Measurements from ENCODE around the gene HELZ2. TPM values are rescaled to one million over a fixed set of nuclear protein-coding genes. Genes with fewer than 3 reads are reported as not detected.

Gene HELZ2
- total RNA-seq, 2 experiments from 2014 or later: 6.5 to 8.3 TPM

GRCh38 chr20:63544241-63544957 is 29.6 kb downstream of the HELZ2 start:
- Histone ChIP-seq H3K9me2 (ENCODE audit: insufficient read depth, low read length) (no peaks in the 10 kb centered on the region), H4K20me1 (ENCODE audit: insufficient read depth, low read length) (no peaks in the 10 kb centered on the region), H3K4me1 (ENCODE audit: insufficient read depth, low read length, poor library complexity, severe bottlenecking) (peaks cover 34% of the 10 kb centered on the region), H2AFZ (ENCODE audit: low read length) (no peak overlapping the region), H3K4me3 (ENCODE audit: low read depth, low read length, poor library complexity, severe bottlenecking) (no peak overlapping the region), H3K79me2 (ENCODE audit: insufficient read depth, low read depth, low read length) (no peaks in the 10 kb centered on the region), H3K27ac (ENCODE audit: low read depth, low read length, poor library complexity, severe bottlenecking) (no peak overlapping the region), H3K9me3 (ENCODE audit: low read length) (no peaks in the 10 kb centered on the region), H3K36me3 (ENCODE audit: insufficient read depth, low read length) (no peaks in the 10 kb centered on the region), H3K4me2 (ENCODE audit: low read length) (no peak overlapping the region)
- DNase-seq (ENCODE audit: low spot score): no peak
- TF ChIP-seq, protein P1, sequence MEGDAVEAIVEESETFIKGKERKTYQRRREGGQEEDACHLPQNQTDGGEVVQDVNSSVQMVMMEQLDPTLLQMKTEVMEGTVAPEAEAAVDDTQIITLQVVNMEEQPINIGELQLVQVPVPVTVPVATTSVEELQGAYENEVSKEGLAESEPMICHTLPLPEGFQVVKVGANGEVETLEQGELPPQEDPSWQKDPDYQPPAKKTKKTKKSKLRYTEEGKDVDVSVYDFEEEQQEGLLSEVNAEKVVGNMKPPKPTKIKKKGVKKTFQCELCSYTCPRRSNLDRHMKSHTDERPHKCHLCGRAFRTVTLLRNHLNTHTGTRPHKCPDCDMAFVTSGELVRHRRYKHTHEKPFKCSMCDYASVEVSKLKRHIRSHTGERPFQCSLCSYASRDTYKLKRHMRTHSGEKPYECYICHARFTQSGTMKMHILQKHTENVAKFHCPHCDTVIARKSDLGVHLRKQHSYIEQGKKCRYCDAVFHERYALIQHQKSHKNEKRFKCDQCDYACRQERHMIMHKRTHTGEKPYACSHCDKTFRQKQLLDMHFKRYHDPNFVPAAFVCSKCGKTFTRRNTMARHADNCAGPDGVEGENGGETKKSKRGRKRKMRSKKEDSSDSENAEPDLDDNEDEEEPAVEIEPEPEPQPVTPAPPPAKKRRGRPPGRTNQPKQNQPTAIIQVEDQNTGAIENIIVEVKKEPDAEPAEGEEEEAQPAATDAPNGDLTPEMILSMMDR (conservative IDR thresholded peaks at IDR 0.05; ENCODE audit: low read length): no peak
- no peak for TF ChIP-seq EZH2phosphoT487 (IDR thresholded peaks at IDR 0.05; ENCODE audit: borderline replicate concordance, low read depth, low read length)
- ChIA-PET CTCF (ENCODE audit: unreplicated experiment) (interaction anchor here (0.6 kb wide), 1 partner anchor 303 kb away, joined by 4 read pairs; no protein-coding TSS in a partner anchor), POLR2A (interaction anchor here (1.6 kb wide), 1 partner anchor 97 kb away, joined by 4 read pairs; no protein-coding TSS in a partner anchor)
- no TSS peak for BruUV-seq (replicated peaks)
- intact Hi-C loops (cut with micrococcal nuclease; ENCODE audit: unreplicated experiment): no loop called here

DNA sequence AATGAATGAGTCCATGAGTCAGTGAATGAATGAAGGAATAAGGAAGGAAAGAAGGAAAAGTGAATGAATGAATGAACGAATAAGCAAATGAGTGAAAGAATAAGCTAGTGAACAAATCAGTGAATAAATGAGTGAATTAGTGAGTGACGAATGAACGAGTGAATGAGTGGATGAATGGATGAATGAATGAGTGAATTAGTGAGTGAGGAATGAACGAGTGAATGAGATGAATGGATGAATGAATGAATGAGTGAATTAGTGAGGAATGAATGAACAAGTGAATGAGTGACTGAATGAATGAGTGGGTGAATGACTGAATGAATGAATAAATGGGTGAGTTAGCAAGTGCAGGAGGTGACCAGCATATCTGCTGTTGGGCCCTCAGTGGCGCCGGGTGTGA is 30.3 kb downstream of the HELZ2 start:
- no peaks in the 10 kb centered on the region for H3K36me3 ChIP-seq (ENCODE audit: insufficient read depth, low read length)
- peaks cover 35% of the 10 kb centered on the region for H3K4me1 ChIP-seq (ENCODE audit: insufficient read depth, low read length, poor library complexity, severe bottlenecking)
- no peak overlapping the region for H2AFZ ChIP-seq (ENCODE audit: low read length)
- no peaks in the 10 kb centered on the region for H4K20me1 ChIP-seq (ENCODE audit: insufficient read depth, low read length)
- no peak overlapping the region for H3K4me2 ChIP-seq (ENCODE audit: low read length)
- CTCF ChIA-PET (ENCODE audit: unreplicated experiment): interaction anchor here (0.6 kb wide), 1 partner anchor 303 kb away, joined by 4 read pairs; no protein-coding TSS in a partner anchor
- no peaks in the 10 kb centered on the region for H3K9me2 ChIP-seq (ENCODE audit: insufficient read depth, low read length)
- H3K9me3 ChIP-seq (ENCODE audit: low read length): no peaks in the 10 kb centered on the region
- no TSS peak for BruUV-seq (replicated peaks)
- intact Hi-C loops (cut with micrococcal nuclease; ENCODE audit: unreplicated experiment): no loop called here
- H3K27ac ChIP-seq (ENCODE audit: low read depth, low read length, poor library complexity, severe bottlenecking): no peak overlapping the region
- no peak for TF ChIP-seq EZH2phosphoT487 (IDR thresholded peaks at IDR 0.05; ENCODE audit: borderline replicate concordance, low read depth, low read length)
- TF ChIP-seq, protein P1 (conservative IDR thresholded peaks at IDR 0.05; ENCODE audit: low read length): no peak
- H3K79me2 ChIP-seq (ENCODE audit: insufficient read depth, low read depth, low read length): no peaks in the 10 kb centered on the region
- no peak overlapping the region for H3K4me3 ChIP-seq (ENCODE audit: low read depth, low read length, poor library complexity, severe bottlenecking)
- POLR2A ChIA-PET: interaction anchor here (0.6 to 1.6 kb wide), 2 partner anchors 98 to 102 kb away, joined by 3 to 4 read pairs; no protein-coding TSS in a partner anchor
- no peak for DNase-seq (ENCODE audit: low spot score)

DNA sequence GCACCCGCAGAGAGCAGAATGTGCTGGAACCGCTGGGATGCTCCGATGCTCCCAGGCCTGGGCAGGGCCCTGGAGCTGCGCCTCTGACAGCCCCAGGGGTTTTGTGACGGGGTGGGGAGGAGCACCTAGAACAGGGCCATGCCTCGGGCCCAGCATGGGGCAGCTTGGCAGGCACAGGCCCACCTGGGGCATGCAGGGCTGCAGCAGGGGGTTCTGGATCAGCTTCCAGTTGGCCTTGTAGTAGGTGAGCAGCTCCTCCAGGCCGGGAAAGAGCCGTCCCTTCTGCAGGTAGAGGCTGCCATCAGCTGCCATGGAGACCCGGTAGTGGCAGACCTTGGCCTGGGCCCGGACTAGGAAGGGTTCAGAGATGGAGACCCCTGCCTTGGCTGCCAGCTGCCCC is 30.9 kb downstream of the HELZ2 start:
- no peak overlapping the region for H2AFZ ChIP-seq (ENCODE audit: low read length)
- no peak for DNase-seq (ENCODE audit: low spot score)
- H3K36me3 ChIP-seq (ENCODE audit: insufficient read depth, low read length): no peaks in the 10 kb centered on the region
- CTCF ChIA-PET (ENCODE audit: unreplicated experiment): no interaction called here
- no peak overlapping the region for H3K27ac ChIP-seq (ENCODE audit: low read depth, low read length, poor library complexity, severe bottlenecking)
- no peaks in the 10 kb centered on the region for H3K79me2 ChIP-seq (ENCODE audit: insufficient read depth, low read depth, low read length)
- no peaks in the 10 kb centered on the region for H3K9me3 ChIP-seq (ENCODE audit: low read length)
- peaks cover 35% of the 10 kb centered on the region for H3K4me1 ChIP-seq (ENCODE audit: insufficient read depth, low read length, poor library complexity, severe bottlenecking)
- H4K20me1 ChIP-seq (ENCODE audit: insufficient read depth, low read length): no peaks in the 10 kb centered on the region
- no peak overlapping the region for H3K4me3 ChIP-seq (ENCODE audit: low read depth, low read length, poor library complexity, severe bottlenecking)
- no peaks in the 10 kb centered on the region for H3K9me2 ChIP-seq (ENCODE audit: insufficient read depth, low read length)
- intact Hi-C loops (cut with micrococcal nuclease; ENCODE audit: unreplicated experiment): no loop called here
- POLR2A ChIA-PET: interaction anchor here (0.6 to 1.6 kb wide), 2 partner anchors 99 to 103 kb away, joined by 3 to 4 read pairs; no protein-coding TSS in a partner anchor
- H3K4me2 ChIP-seq (ENCODE audit: low read length): no peak overlapping the region
- BruUV-seq (replicated peaks): no TSS peak
- TF ChIP-seq EZH2phosphoT487 (IDR thresholded peaks at IDR 0.05; ENCODE audit: borderline replicate concordance, low read depth, low read length): no peak
